ENCODE measurements around the gene BRME1. TPM values are rescaled to one million over a fixed set of nuclear protein-coding genes. Genes with fewer than 3 reads are reported as not detected.
A peak's percentile ranks its signal among the peaks of the same experiment; 100 is the strongest.

BRME1 gene
- total RNA-seq, 2 donors from 2014 or later = 4.8 to 12.5 TPM

DNA sequence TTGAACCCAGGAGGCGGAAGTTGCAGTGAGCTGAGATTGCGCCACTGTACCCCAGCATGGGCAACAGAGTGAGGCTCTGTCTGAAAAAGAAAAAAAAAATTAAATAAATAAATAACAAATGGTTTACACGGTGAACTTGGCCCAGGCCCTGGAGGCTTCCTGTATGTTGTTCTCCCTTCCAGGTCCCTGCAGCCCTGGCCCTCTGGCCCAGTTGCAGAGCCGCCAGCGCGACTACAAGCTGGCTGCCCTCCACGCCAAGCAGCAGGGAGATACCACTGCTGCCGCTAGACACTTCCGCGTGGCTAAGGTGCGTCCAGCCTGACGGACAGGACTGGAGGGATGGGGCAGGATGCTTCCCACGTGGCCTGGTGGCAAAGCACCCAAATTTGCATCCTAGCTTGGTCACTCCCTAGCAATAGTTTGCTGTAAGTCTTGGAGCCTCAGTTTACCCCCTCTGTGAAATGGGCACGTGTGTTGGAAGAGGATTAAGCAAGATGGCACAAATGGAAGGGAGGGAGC, 12.0 kb upstream of the BRME1 start:
- ATAC-seq (replicated peaks) = no peak
- H3K27me3 Mint-ChIP-seq = no peaks in the 10 kb centered on the region
- H3K9me3 Mint-ChIP-seq = peaks cover 3% of the 10 kb centered on the region
- H3K4me3 Mint-ChIP-seq = no peak overlapping the region
- H3K27ac Mint-ChIP-seq = no peak overlapping the region
- H3K4me1 Mint-ChIP-seq = peaks cover 4% of the 10 kb centered on the region
- H3K36me3 Mint-ChIP-seq (ENCODE audit: low read depth) = peaks cover 76% of the 10 kb centered on the region

DNA sequence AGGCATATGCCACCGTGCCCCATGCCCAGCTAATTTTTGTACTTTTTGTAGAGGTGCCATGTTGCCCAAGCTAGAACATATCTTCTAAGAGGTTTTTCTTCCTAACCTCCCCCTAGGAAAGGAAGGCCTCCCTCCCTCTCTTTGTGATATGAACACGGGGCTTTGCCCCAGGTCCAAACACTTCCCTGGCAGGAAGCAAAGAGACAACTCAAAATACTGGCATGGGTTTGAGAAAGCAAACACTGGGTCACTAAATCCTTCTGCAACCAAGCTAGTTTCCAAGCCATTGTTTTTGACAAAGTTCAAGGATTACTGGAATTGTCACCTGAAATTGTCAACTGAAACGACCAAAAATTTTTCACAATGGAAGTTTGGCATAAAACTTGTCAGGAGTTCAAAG, 8.9 kb upstream of the BRME1 start:
- ATAC-seq (replicated peaks) = no peak
- peaks cover 76% of the 10 kb centered on the region for H3K36me3 Mint-ChIP-seq (ENCODE audit: low read depth)
- H3K4me1 Mint-ChIP-seq = no peaks in the 10 kb centered on the region
- H3K9me3 Mint-ChIP-seq = no peaks in the 10 kb centered on the region
- H3K4me3 Mint-ChIP-seq = no peak overlapping the region
- no peak overlapping the region for H3K27ac Mint-ChIP-seq
- no peaks in the 10 kb centered on the region for H3K27me3 Mint-ChIP-seq

DNA sequence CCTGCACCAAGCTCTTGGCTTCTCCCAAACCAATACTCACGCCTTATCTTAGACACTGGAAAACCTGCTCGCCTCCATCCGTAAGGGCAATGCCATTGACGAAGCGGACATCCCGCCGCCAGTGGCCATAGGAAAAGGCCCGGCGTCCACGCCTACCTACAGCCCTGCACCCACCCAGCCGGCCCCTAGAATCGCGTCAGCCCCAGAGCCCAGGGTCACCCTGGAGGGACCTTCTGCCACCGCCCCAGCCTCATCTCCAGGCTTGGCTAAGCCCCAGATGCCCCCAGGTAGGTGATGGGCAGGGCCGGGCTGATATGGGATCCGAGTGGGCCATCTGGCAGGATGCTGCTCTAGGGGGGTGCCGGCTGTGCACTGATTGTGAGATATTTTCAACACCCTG, 7.4 kb upstream of the BRME1 start:
- Mint-ChIP-seq H3K27ac (no peak overlapping the region), H3K36me3 (ENCODE audit: low read depth) (peaks cover 78% of the 10 kb centered on the region), H3K4me3 (no peak overlapping the region), H3K9me3 (no peaks in the 10 kb centered on the region), H3K27me3 (no peaks in the 10 kb centered on the region), H3K4me1 (no peaks in the 10 kb centered on the region)
- no peak for ATAC-seq (replicated peaks)

DNA sequence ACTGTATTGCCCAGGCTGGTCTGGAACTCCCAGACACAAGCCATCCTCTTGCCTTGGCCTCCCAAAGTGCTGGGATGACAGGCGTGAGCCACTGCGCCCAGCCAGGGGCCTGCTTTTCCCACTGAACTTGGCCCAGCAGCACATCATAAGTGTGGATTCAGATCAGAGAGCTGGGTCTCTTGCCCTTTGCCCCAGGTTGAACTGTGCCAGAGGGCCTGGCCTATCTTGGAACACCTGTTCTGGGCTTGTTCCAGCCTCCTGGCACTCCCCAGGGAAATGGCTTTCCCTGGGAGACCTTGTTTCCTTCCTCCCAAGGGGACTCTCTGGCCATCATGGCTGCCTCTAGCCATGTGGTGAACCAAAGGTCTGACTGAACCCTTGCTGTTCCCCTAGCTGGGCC, 3.5 kb upstream of the BRME1 start:
- H3K4me3 Mint-ChIP-seq = no peak overlapping the region
- H3K9me3 Mint-ChIP-seq = no peaks in the 10 kb centered on the region
- H3K27me3 Mint-ChIP-seq = no peaks in the 10 kb centered on the region
- H3K36me3 Mint-ChIP-seq (ENCODE audit: low read depth) = peaks cover 50% of the 10 kb centered on the region
- peaks cover 6% of the 10 kb centered on the region for H3K4me1 Mint-ChIP-seq
- no peak for ATAC-seq (replicated peaks)
- no peak overlapping the region for H3K27ac Mint-ChIP-seq

DNA sequence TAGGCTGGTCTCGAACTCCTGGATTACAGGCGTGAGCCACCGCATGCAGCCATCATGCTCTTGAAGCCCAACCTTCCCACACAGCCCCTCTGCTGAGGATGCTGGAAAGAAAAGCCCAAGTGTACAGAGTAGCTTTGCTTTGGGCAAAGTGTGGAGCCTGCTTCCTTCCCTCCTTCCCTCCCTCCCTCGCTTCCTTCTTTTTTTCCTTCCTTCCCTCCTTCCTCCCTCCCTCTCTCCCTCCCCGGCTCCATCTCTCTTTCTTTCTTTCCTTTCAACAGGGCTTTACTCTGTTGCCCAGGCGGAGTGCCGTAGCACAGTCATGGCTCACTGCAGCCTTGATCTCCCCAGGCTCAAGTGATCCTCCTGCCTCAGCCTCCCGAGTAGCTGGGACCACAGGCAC, 2.8 kb upstream of the BRME1 start:
- peaks cover 42% of the 10 kb centered on the region for H3K36me3 Mint-ChIP-seq (ENCODE audit: low read depth)
- ATAC-seq (replicated peaks) = no peak
- peaks cover 6% of the 10 kb centered on the region for H3K4me1 Mint-ChIP-seq
- no peak overlapping the region for H3K27ac Mint-ChIP-seq
- no peaks in the 10 kb centered on the region for H3K9me3 Mint-ChIP-seq
- no peak overlapping the region for H3K4me3 Mint-ChIP-seq
- no peaks in the 10 kb centered on the region for H3K27me3 Mint-ChIP-seq

DNA sequence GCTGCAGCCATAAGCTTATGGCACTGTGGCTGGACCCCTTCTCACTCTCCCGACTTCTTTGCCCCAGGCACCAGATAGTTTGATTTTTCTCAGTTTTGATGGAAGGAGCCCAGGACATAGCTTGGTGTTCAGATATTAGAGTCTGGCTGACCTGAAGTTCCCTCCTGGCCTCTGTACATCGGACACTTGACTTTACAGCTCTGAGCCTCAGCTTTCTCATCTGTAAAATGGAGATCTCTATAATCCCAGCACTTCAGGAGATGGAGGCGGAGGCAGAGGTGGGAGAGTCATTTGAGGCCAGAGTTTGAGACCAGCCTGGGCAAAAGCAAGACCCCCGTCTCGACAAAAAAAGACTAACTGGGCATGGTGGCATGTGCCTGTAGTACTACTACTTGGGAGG, 993 bp upstream of the BRME1 start:
- no peak for ATAC-seq (replicated peaks)
- no peaks in the 10 kb centered on the region for H3K9me3 Mint-ChIP-seq
- peaks cover 6% of the 10 kb centered on the region for H3K4me1 Mint-ChIP-seq
- H3K36me3 Mint-ChIP-seq (ENCODE audit: low read depth) = peaks cover 24% of the 10 kb centered on the region
- peak overlapping the region; percentile 62 for H3K27ac Mint-ChIP-seq
- peak overlapping the region; percentile 88 for H3K4me3 Mint-ChIP-seq
- no peaks in the 10 kb centered on the region for H3K27me3 Mint-ChIP-seq

DNA sequence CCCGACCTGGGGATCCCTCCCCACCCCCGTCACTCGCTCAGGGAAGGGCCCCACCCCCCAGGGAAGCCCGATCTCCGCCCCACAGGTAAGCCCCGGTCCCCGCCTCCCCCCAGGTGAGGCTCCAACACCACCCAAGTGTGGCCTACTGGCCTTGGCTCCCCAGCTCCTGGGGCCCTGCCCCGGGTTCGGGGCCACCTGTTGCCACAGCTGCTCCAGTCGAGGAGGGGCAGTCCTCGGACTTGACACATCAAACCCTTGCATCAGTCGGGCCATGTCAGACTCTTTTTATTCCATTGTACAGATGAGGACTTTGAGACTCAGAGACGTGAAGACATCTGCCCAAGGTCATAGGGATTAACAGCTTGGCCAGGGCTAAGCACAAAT, 596 bp upstream of the BRME1 start:
- Mint-ChIP-seq H3K4me3 (peak overlapping the region; percentile 88), H3K36me3 (ENCODE audit: low read depth) (peaks cover 21% of the 10 kb centered on the region), H3K27ac (peak overlapping the region; percentile 62), H3K4me1 (peaks cover 6% of the 10 kb centered on the region), H3K9me3 (no peaks in the 10 kb centered on the region), H3K27me3 (no peaks in the 10 kb centered on the region)
- peak; percentile 33 for ATAC-seq (replicated peaks)

DNA sequence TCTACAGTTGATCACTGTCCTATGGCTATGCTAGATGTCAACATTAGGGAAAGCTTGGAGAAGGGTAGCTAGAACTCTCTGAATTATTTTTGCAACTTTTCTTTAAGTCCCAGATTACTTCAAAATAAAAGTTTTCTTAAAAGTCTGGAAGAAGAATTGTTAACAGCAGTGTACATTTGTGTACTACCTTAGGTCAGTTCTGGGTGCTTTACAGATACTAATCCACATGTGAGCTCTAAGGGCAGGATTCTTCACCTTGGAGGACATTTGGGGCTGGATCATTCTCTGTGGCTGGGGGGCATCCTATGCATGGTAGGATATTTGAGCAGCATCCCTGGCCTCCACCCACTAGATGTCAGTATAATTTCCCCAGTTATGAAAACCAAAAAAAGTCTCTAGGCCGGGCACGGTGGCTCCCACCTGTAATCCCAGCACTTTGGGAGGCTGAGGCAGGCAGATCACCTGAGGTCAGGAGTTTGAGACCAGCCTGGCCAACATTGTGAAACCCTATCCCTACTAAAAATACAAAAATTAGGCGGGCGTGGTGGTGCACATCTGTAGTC, 2.8 kb downstream of the BRME1 start:
- Mint-ChIP-seq H3K4me1 (peaks cover 6% of the 10 kb centered on the region), H3K9me3 (no peaks in the 10 kb centered on the region), H3K4me3 (no peak overlapping the region), H3K36me3 (ENCODE audit: low read depth) (no peaks in the 10 kb centered on the region), H3K27ac (no peak overlapping the region), H3K27me3 (no peaks in the 10 kb centered on the region)
- no peak for ATAC-seq (replicated peaks)

DNA sequence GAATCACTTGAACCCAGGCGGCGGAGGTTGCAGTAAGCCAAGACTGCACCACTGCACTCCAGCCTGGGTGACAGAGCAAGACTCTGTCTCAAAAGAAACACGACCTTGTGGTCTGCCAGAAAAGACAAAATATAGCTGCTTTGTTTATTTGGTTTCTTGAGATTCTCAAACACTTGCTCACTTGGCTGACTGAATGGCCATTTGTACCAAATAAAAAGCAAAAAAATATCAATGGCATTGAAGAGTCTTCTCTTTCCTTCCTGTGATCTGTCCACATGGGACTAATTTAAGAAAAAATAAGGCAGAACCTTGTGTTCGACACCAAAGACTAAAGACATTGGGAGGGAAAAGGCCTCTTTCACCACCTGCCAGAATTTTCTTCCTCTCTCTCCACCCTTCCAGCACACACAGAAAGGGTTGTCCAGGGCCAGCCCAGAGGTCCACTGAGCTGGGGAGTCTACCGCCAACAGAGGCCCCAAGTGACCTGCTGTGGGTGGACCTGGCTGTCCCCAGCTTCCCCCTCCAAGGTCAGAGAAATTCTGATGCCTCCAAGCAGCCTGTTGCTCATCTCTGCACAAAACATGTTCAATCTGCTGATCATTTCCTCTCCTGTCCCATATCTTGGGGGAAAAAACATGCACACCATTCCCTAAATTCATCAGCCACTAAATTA, 5.9 kb downstream of the BRME1 start:
- no peak overlapping the region for H3K4me3 Mint-ChIP-seq
- no peak overlapping the region for H3K27ac Mint-ChIP-seq
- H3K27me3 Mint-ChIP-seq = no peaks in the 10 kb centered on the region
- H3K36me3 Mint-ChIP-seq (ENCODE audit: low read depth) = no peaks in the 10 kb centered on the region
- ATAC-seq (replicated peaks) = no peak
- no peaks in the 10 kb centered on the region for H3K4me1 Mint-ChIP-seq
- H3K9me3 Mint-ChIP-seq = no peaks in the 10 kb centered on the region

DNA sequence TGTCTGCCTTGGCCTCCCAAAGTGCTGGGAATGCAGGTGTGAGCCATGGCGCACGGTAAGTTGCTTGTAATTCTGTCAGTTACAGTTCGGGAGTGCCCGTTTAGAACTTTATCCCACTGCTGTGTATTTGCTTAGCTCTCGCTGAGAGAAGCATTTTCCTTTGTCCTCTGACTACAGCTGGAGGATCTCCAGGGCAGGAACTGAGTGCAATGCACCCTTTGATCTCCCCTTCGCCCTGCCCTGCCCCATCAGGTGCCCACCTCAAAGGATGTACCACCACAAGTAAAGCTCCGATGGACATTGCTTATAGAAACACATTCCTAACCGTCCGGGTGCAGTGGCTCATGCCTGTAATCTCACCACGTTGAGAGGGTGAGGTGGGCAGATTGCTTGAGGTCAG, 6.5 kb downstream of the BRME1 start:
- Mint-ChIP-seq H3K4me1 (no peaks in the 10 kb centered on the region), H3K27ac (no peak overlapping the region), H3K36me3 (ENCODE audit: low read depth) (no peaks in the 10 kb centered on the region), H3K27me3 (no peaks in the 10 kb centered on the region), H3K4me3 (no peak overlapping the region), H3K9me3 (no peaks in the 10 kb centered on the region)
- no peak for ATAC-seq (replicated peaks)

DNA sequence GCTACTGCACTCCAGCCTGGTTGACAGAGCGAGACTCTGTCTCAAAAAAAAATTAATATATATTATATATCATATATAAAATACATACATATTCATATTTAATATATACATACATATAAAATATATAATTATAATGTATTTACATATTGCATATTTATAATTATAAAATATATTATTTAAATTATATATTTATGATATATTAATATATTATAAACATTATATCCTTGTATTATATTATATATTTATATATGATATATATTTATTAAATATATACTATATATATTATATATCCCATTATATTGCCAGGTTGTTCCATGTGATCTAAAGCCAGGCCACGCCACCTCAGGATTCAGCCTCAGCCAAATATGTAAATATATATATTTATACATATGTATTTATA, 9.7 kb downstream of the BRME1 start:
- Mint-ChIP-seq H3K9me3 (no peaks in the 10 kb centered on the region), H3K4me3 (no peak overlapping the region), H3K4me1 (no peaks in the 10 kb centered on the region), H3K36me3 (ENCODE audit: low read depth) (no peaks in the 10 kb centered on the region), H3K27ac (no peak overlapping the region), H3K27me3 (no peaks in the 10 kb centered on the region)
- no peak for ATAC-seq (replicated peaks)

DNA sequence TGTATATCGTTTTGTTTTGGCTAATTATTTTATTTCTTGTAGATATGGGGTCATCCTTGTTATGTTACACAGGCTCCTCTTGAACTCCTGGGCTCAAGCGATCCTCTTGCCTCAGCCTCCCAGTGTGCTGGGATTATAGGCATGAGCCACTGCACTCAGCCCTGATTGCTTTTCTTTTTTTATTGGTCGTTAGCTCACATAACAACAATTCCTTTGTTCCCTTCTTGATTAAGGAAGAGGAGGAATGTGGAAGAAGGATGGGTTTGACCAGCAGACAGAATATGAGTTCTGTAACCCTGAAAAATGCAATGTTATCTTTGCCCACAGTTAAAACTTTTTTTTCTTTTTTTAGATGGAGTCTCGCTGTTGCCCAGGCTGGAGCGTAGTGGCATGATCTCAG, 11.4 kb downstream of the BRME1 start:
- Mint-ChIP-seq H3K27me3 (no peaks in the 10 kb centered on the region), H3K27ac (no peak overlapping the region)

DNA sequence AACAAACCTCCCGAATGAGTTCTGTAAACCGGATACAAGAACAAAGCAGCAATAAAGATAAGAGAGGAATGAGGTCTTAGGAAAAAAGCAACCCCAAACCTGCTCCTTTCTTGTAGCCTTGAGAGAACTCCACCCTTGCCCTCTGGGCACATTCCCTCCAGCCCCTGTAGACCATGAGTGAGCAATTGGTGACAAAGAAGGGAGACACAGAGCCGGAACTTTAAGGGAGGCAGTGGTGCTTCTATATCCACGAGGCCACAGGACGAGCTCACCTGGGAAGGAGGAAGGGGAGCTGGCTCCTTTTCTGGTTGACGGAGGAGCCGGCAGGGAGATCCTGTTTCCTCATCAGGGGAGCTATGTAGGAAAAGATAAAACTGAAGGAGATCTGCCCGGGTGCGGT, 13.0 kb downstream of the BRME1 start:
- H3K27me3 Mint-ChIP-seq = no peaks in the 10 kb centered on the region
- no peaks in the 10 kb centered on the region for H3K9me3 Mint-ChIP-seq
- H3K4me1 Mint-ChIP-seq = no peaks in the 10 kb centered on the region
- H3K4me3 Mint-ChIP-seq = no peak overlapping the region
- no peak overlapping the region for H3K27ac Mint-ChIP-seq
- ATAC-seq (replicated peaks) = no peak
- no peaks in the 10 kb centered on the region for H3K36me3 Mint-ChIP-seq (ENCODE audit: low read depth)

More for the DNA sequence above, 11.4 kb downstream of the BRME1 start:
- H3K4me1 Mint-ChIP-seq = no peaks in the 10 kb centered on the region
- H3K9me3 Mint-ChIP-seq = no peaks in the 10 kb centered on the region
- ATAC-seq (replicated peaks) = no peak
- no peak overlapping the region for H3K4me3 Mint-ChIP-seq
- no peaks in the 10 kb centered on the region for H3K36me3 Mint-ChIP-seq (ENCODE audit: low read depth)

DNA sequence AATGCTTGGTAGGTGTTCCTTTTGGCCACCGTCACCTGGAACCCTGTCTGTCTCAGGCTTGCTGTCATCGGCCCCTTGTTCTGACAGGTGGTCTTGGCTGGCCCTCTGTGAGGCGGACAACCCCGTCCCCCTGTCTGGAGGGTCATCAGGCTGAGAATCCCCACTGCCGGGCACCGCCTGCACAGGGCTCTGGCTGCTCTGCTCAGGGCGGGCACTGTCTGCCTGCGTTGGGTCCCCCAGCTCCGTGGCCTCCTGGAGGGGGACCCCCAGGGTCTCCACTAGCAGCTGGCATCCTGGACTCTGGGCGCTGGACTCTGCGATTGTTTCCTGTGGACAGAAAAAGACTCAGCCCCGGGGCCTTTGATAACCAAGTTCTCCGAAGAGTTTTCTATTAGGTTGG, 15.8 kb downstream of the BRME1 start:
- H3K4me1 Mint-ChIP-seq = no peaks in the 10 kb centered on the region
- no peak overlapping the region for H3K4me3 Mint-ChIP-seq
- no peak for ATAC-seq (replicated peaks)
- no peaks in the 10 kb centered on the region for H3K36me3 Mint-ChIP-seq (ENCODE audit: low read depth)
- H3K27ac Mint-ChIP-seq = no peak overlapping the region
- H3K9me3 Mint-ChIP-seq = no peaks in the 10 kb centered on the region
- no peaks in the 10 kb centered on the region for H3K27me3 Mint-ChIP-seq

DNA sequence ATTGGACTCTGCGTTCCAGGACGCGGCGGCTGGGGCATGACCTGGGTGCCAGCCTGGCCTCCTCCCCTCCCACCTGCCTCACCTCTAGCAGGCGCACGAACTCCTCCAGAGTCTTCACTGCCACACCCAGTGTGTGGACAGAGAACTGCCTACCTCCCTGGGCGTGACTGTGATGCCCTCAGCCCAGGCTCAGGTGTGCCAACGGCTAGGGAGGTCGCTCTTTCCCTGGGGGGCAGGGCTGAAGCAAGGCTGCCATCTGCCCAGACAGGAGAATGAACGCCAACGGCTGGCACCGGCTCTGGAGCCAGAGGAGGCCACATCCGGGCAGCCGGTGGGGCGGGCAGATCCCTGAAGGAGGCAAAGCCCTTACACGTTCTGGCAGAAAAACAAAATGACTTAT, 17.6 kb downstream of the BRME1 start:
- H3K4me3 Mint-ChIP-seq = no peak overlapping the region

More for the DNA sequence above, 17.6 kb downstream of the BRME1 start:
- no peak for ATAC-seq (replicated peaks)
- H3K4me1 Mint-ChIP-seq = peaks cover 5% of the 10 kb centered on the region
- no peaks in the 10 kb centered on the region for H3K9me3 Mint-ChIP-seq
- no peaks in the 10 kb centered on the region for H3K27me3 Mint-ChIP-seq
- H3K36me3 Mint-ChIP-seq (ENCODE audit: low read depth) = no peaks in the 10 kb centered on the region
- no peak overlapping the region for H3K27ac Mint-ChIP-seq

All from activated T-helper 17 cell treated with anti-CD3 and anti-CD28 coated beads, Interleukin-2, amount 50 U/mL, for 72 hours (primary cell).